HG02885 (cell line): Measurements from ENCODE around the gene FGFR2.

Experiments
- ATAC-seq: cut with Tn5 transposase; IDR thresholded peaks from one replicate; pipeline ENCODE4 v1.9.1; 2021; ENCODE audit warnings: mild to moderate bottlenecking; ENCODE audit not compliant: unreplicated experiment, poor library complexity

Gene FGFR2

GRCh38 chr10:121433965-121434364 lies 164.3 kb downstream of the FGFR2 start:
- no peak for ATAC-seq

GRCh38 chr10:121428867-121429266 lies 169.4 kb downstream of the FGFR2 start:
- ATAC-seq: no peak
